Naive thymus-derived CD4-positive, alpha-beta T cell (primary cell): ENCODE measurements around the gene GAL3ST1. TPM values are rescaled to one million over a fixed set of nuclear protein-coding genes. Genes with fewer than 3 reads are reported as not detected.
"Not testable (repeated sequence)": the region's sequence is repeated elsewhere in the genome, so short reads cannot be mapped to it uniquely, and the experiment has no call there.

Experiments used
- ATAC-seq: fragments of 150-1000 bp; cut with Tn5 transposase; 2 replicates; pipeline ENCODE4 v1.10.0; 2021; ENCODE audit warnings: mild to moderate bottlenecking, moderate library complexity
- CTCF ChIA-PET: fragments of 350-600 bp; sonication (Branson Sonifier 250); formaldehyde crosslinking; loops from one replicate; lab custom pipeline; 2021; ENCODE audit warnings: antibody characterized with exemption; lab: Charles Lee
- POLR2A ChIA-PET: fragments of 350-600 bp; sonication (Branson Sonifier 250); formaldehyde crosslinking; loops from one replicate; lab custom pipeline; 2021; ENCODE audit warnings: antibody characterized with exemption, inconsistent platforms; lab: Charles Lee
- DNase-seq, 9 donors: peaks; one replicate each; pipeline versions ENCODE4 v3.0.0 to v3.0.0-alpha.2; 2020 to 2022; ENCODE audit warnings: mixed read lengths in 1 of 9
- H3K27ac ChIP-seq: one replicate; pipeline ENCODE4 v1.7.0; 2013; ENCODE audit warnings: mild to moderate bottlenecking, low read depth, low read length, moderate library complexity
- H3K27me3 ChIP-seq, 2 donors: one replicate each; pipeline ENCODE4 v1.7.0; 2013; ENCODE audit warnings: low read length in 2 of 2, mild to moderate bottlenecking in 2 of 2, moderate library complexity in 2 of 2; ENCODE audit not compliant: control insufficient read depth in 2 of 2, insufficient read depth in 2 of 2
- H3K36me3 ChIP-seq, 3 experiments: 1 replicate in 2 of 3; 2 replicates in 1 of 3; pipeline ENCODE4 v1.7.0; 2013; ENCODE audit warnings: low read length in 3 of 3, mild to moderate bottlenecking in 3 of 3, moderate library complexity in 1 of 3; ENCODE audit not compliant: insufficient read depth in 3 of 3, control insufficient read depth in 2 of 3
- H3K4me1 ChIP-seq, 2 donors: one replicate each; pipeline ENCODE4 v1.7.0; 2013; ENCODE audit warnings: low read length in 2 of 2, mild to moderate bottlenecking in 2 of 2, moderate library complexity in 1 of 2; ENCODE audit not compliant: control insufficient read depth in 2 of 2, insufficient read depth in 2 of 2
- H3K4me3 ChIP-seq: 2 replicates; pipeline ENCODE4 v1.7.0; 2013; ENCODE audit warnings: mild to moderate bottlenecking, low read length
- H3K9me3 ChIP-seq, 3 experiments: 1 replicate in 2 of 3; 2 replicates in 1 of 3; pipeline ENCODE4 v1.7.0; 2013; ENCODE audit warnings: low read length in 3 of 3; ENCODE audit not compliant: control insufficient read depth in 2 of 3
- H3K27ac Mint-ChIP-seq, 9 donors: one replicate each; pipeline ENCODE4 v1.8.0; 2020 to 2022; ENCODE audit warnings: mixed read lengths in 9 of 9, mild to moderate bottlenecking in 8 of 9, moderate library complexity in 5 of 9, inconsistent platforms in 2 of 9
- H3K27me3 Mint-ChIP-seq, 5 donors: one replicate each; pipeline ENCODE4 v1.8.0; 2021 to 2022; ENCODE audit warnings: mixed read lengths in 5 of 5, mild to moderate bottlenecking in 1 of 5
- H3K36me3 Mint-ChIP-seq, 5 donors: one replicate each; pipeline ENCODE4 v1.8.0; 2020 to 2022; ENCODE audit warnings: mixed read lengths in 5 of 5, mild to moderate bottlenecking in 3 of 5, inconsistent platforms in 1 of 5
- H3K4me1 Mint-ChIP-seq, 7 donors: one replicate each; pipeline ENCODE4 v1.8.0; 2020 to 2022; ENCODE audit warnings: mixed read lengths in 7 of 7, mild to moderate bottlenecking in 3 of 7, inconsistent platforms in 1 of 7
- H3K4me3 Mint-ChIP-seq, 10 donors: one replicate each; pipeline ENCODE4 v1.8.0; 2020 to 2022; ENCODE audit warnings: mild to moderate bottlenecking in 10 of 10, mixed read lengths in 10 of 10, moderate library complexity in 6 of 10, inconsistent platforms in 2 of 10
- H3K9me3 Mint-ChIP-seq, 11 donors: one replicate each; pipeline ENCODE4 v1.8.0; 2020 to 2022; ENCODE audit warnings: mixed read lengths in 11 of 11, mild to moderate bottlenecking in 4 of 11, inconsistent platforms in 1 of 11, moderate library complexity in 1 of 11
- intact Hi-C, 2 donors: fragments of 100-400 bp; cut with micrococcal nuclease; formaldehyde crosslinking; loops; one replicate each; pipeline ENCODE4 v1.15.1; 2023
- polyA plus RNA-seq, 2 donors: library from polyadenylated mRNA; unstranded; fragments of 300-500 nt; fragmentation: Illumina TruSeq; gene quantifications; one replicate each; pipeline ENCODE4 v1.2.3, GENCODE V29; 2021
- total RNA-seq, 6 experiments: library from RNA in 5 of 6; stranded (reverse) in 5 of 6; gene quantifications; 1 replicate in 5 of 6; 2 replicates in 1 of 6; pipeline ENCODE4 v1.2.3 and lab custom pipeline; 2021 to 2026

Gene GAL3ST1
- total and polyA plus RNA-seq, 7 experiments from 2014 or later, result 0.21 to 4.8 (median 2.4) TPM; not detected in 2

DNA sequence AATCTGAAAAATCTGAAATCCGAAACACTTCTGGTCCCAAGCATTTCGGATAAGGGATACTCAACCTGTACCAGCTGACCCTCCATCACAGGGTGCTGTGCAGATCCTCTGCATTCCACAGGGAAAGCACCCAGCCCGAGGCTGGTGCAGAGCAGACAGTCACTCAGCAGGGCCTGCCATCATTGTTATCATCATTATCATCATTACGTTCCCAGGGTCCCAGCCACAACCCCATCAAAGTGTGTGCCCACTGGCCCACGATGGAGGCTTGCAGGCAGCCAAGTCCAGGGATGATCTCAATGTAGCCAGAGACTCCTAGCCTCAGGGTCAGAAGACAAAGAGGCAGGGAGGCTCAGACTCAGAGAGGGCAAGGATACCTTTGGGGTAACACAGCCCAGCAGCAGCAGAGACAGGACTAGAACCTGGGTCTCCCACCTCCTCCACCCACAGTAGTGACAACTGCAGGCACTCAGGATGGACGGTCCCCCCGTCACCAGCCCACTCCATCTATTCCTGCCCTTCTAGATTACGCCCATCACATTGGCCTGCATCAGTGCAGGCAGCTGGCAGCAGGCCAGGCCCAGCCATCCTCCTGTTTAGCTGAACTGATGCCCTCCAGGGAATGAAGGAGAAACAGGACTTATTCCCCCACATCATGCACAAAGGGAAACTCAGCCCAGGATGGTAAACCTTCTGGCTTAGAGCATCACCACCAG is 10.3 kb downstream of the GAL3ST1 start:
- ATAC-seq, result no peak
- intact Hi-C loops, result no loop called here
- H3K4me3 ChIP-seq, result no peak overlapping the region
- DNase-seq, result no peak
- H3K27ac ChIP-seq, result no peak overlapping the region
- ChIA-PET POLR2A (no interaction called here), CTCF (no interaction called here)
- no peaks in the 10 kb centered on the region for H3K4me1 Mint-ChIP-seq
- H3K27me3 Mint-ChIP-seq, result peaks cover 0 to 8% (median 0%) of the 10 kb centered on the region in 5 donors
- H3K4me3 Mint-ChIP-seq, result no peak overlapping the region
- no peaks in the 10 kb centered on the region for H3K36me3 ChIP-seq
- no peaks in the 10 kb centered on the region for H3K9me3 Mint-ChIP-seq
- H3K27me3 ChIP-seq, result no peaks in the 10 kb centered on the region
- H3K9me3 ChIP-seq, result no peaks in the 10 kb centered on the region
- peaks cover 0 to 3% (median 0%) of the 10 kb centered on the region in 5 donors for H3K36me3 Mint-ChIP-seq
- H3K27ac Mint-ChIP-seq, result no peak overlapping the region
- H3K4me1 ChIP-seq, result no peaks in the 10 kb centered on the region

DNA sequence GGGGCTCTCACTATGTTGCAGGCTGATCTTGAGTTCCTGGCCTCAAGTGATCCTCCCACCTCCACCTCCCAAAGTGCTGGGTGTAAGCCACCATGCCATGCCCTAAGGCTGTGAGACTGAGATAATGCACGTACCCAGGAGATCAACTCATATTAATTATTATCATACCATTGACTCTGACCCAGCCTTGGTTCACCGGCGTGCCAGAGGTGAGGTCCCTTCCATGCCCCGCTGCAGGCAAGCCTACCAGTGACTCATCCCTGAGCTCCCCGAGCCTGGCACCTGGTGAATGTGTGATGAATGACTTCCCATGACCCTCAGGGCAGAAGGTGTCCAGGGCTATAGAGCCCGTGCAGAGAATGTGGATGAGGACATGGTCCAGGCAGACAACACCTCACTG is 12.1 kb downstream of the GAL3ST1 start:
- no peaks in the 10 kb centered on the region for H3K27me3 ChIP-seq
- H3K9me3 ChIP-seq, result no peaks in the 10 kb centered on the region
- Mint-ChIP-seq H3K27ac (no peak overlapping the region), H3K4me3 (no peak overlapping the region), H3K9me3 (no peaks in the 10 kb centered on the region), H3K27me3 (peaks cover 0 to 6% (median 0%) of the 10 kb centered on the region in 5 donors), H3K36me3 (no peaks in the 10 kb centered on the region), H3K4me1 (no peaks in the 10 kb centered on the region)
- CTCF ChIA-PET, result no interaction called here
- POLR2A ChIA-PET, result no interaction called here
- ATAC-seq, result no peak
- DNase-seq, result no peak
- H3K4me3 ChIP-seq, result no peak overlapping the region
- H3K4me1 ChIP-seq, result no peaks in the 10 kb centered on the region
- no peaks in the 10 kb centered on the region for H3K36me3 ChIP-seq
- intact Hi-C loops, result no loop called here
- H3K27ac ChIP-seq, result no peak overlapping the region

DNA sequence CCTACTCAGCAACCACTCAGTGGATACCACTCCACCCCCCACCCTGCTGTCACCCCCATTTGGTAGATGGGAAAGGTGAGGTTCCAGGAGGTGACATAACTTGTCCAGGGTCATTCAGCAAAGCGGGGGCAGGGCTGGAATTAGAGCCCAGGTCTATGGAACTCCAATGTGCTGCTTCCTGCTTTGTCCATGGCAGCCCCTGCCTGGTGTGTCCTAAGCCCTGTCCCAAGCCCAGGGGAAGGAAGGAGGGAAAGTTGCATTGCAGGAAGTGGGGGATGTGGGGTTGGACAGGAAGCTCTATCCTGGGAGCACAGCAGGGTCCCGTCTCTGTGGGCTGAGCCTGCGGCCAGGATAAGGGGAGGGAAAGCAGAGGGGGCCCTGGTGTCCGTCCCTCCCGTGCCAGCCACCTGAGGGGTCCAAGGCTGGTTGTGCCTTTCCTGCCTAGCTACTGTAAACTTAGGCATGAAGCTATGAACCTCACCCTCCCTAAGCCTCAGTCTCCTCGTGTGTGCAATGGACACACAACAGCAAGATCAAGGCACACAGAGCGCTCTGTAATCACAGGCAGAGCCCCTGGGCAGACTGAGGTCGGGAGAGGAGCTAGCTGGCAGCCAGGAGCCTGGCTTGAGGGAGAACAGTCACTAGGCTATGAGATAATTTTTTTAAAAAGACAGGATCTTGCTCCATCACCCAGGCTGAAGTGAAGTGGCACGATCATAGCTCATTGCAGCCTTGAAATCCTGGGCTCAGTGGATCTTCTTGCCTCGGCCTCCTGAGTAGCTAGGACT is 12.9 kb downstream of the GAL3ST1 start:
- H3K4me1 Mint-ChIP-seq, result no peaks in the 10 kb centered on the region
- Histone ChIP-seq H3K4me3 (no peak overlapping the region), H3K27me3 (no peaks in the 10 kb centered on the region), H3K9me3 (no peaks in the 10 kb centered on the region), H3K4me1 (no peaks in the 10 kb centered on the region), H3K36me3 (no peaks in the 10 kb centered on the region), H3K27ac (no peak overlapping the region)
- ATAC-seq (no peak), DNase-seq (no peak)
- no peaks in the 10 kb centered on the region for H3K9me3 Mint-ChIP-seq
- H3K4me3 Mint-ChIP-seq, result no peak overlapping the region
- H3K27me3 Mint-ChIP-seq, result peaks cover 0 to 6% (median 0%) of the 10 kb centered on the region in 5 donors
- H3K36me3 Mint-ChIP-seq, result no peaks in the 10 kb centered on the region
- intact Hi-C loops, result no loop called here
- CTCF ChIA-PET, result no interaction called here
- no peak overlapping the region for H3K27ac Mint-ChIP-seq
- POLR2A ChIA-PET, result no interaction called here

DNA sequence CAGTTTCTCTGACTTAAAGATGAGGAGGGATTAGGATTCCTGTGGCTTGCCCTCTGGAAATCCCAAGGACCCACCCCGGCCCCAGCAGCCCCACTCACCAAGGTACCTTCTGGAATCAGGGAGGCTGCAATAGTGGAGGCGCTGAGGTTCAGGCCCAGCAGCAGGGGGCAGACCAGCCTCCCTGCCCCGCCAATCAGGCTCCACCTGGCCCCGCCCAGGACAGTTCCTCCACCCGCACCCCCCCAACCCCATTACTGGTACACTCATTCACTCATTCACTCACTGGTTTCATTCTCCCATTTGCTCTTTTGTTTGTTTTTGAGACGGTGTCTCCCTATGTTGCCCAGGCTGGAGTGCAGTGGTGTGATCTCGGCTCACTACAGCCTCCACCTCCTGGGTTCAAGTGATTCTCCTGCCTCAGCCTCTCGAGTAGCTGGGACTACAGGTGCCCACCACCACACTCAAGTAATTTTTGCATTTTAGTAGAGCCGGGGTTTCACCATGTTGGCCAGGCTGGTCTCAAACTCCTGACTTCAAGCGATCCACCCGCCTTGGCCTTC is 13.7 kb downstream of the GAL3ST1 start:
- H3K27ac Mint-ChIP-seq, H3K4me3 Mint-ChIP-seq, H3K4me1 ChIP-seq, H3K9me3 ChIP-seq, H3K27me3 ChIP-seq, H3K27me3 Mint-ChIP-seq, CTCF ChIA-PET, H3K36me3 Mint-ChIP-seq, H3K4me3 ChIP-seq, H3K9me3 Mint-ChIP-seq, H3K36me3 ChIP-seq, H3K27ac ChIP-seq, intact Hi-C loops, H3K4me1 Mint-ChIP-seq, POLR2A ChIA-PET, ATAC-seq, DNase-seq: not testable (repeated sequence)

DNA sequence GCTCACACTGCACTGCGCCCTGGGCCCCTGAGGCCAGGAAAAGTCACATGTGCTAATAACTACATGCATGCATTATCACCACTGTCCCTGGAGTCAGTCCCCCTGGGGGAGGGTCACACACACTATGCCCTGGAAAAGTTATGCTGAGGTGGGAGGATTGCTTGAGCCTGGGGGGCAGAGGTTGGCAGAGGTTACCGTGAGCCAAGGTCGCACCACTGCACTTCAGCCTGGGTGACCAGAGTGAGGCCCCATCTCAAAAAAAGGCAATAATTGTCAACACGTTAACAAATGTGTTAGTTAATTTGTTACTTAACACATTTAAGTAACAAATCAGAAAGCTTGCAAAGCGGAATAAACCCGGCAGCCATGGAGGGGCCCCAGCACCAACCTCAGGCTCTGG is 14.6 kb downstream of the GAL3ST1 start:
- peaks cover 0 to 6% (median 0%) of the 10 kb centered on the region in 5 donors for H3K36me3 Mint-ChIP-seq
- intact Hi-C loops, result no loop called here
- Histone ChIP-seq H3K27me3 (no peaks in the 10 kb centered on the region), H3K4me3 (no peak overlapping the region), H3K27ac (no peak overlapping the region), H3K36me3 (no peaks in the 10 kb centered on the region), H3K4me1 (no peaks in the 10 kb centered on the region), H3K9me3 (no peaks in the 10 kb centered on the region)
- no peaks in the 10 kb centered on the region for H3K4me1 Mint-ChIP-seq
- peaks cover 0 to 6% (median 0%) of the 10 kb centered on the region in 5 donors for H3K27me3 Mint-ChIP-seq
- POLR2A ChIA-PET, result no interaction called here
- DNase-seq (no peak), ATAC-seq (no peak)
- no peaks in the 10 kb centered on the region for H3K9me3 Mint-ChIP-seq
- no peak overlapping the region for H3K4me3 Mint-ChIP-seq
- H3K27ac Mint-ChIP-seq, result no peak overlapping the region
- CTCF ChIA-PET, result no interaction called here

DNA sequence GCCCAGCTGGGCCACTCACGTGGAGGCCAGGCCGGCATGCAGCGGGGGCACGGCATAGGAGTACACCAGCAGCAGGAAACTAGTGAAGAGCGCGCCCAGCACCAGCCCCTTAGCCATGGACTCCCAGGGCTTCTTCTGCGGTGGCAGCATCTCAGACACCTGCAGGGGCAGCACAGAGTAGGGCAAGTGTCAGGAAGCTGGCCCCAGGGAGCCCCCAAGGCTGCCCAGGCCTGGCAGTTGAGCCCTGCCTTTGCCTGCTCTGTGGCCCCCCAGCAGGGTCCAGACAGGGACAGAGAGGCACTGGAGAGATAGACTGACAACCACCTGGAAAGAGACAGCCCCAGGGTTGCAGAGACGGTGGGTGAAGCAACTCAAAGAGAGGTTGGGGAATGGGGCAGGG is 17.2 kb downstream of the GAL3ST1 start:
- no peak overlapping the region for H3K4me3 Mint-ChIP-seq
- H3K4me1 ChIP-seq, result no peaks in the 10 kb centered on the region
- H3K27me3 Mint-ChIP-seq, result peaks cover 0 to 5% (median 0%) of the 10 kb centered on the region in 5 donors
- H3K27me3 ChIP-seq, result no peaks in the 10 kb centered on the region
- H3K27ac ChIP-seq, result no peak overlapping the region
- H3K4me3 ChIP-seq, result no peak overlapping the region
- H3K9me3 Mint-ChIP-seq, result no peaks in the 10 kb centered on the region
- peak overlapping the region in 1 of 9 donors; percentile 3 for H3K27ac Mint-ChIP-seq
- intact Hi-C loops, result no loop called here
- CTCF ChIA-PET, result no interaction called here
- no peaks in the 10 kb centered on the region for H3K9me3 ChIP-seq
- POLR2A ChIA-PET, result interaction anchor here (0.7 kb wide), 1 partner anchor 1063 kb away, joined by 3 read pairs; no protein-coding TSS in a partner anchor
- no peak for DNase-seq
- ATAC-seq, result no peak
- peaks cover 0 to 6% (median 0%) of the 10 kb centered on the region in 5 donors for H3K36me3 Mint-ChIP-seq
- H3K36me3 ChIP-seq, result no peaks in the 10 kb centered on the region
- peaks cover 0 to 5% (median 0%) of the 10 kb centered on the region in 7 donors for H3K4me1 Mint-ChIP-seq
